Body of pancreas (tissue), 4 donors: Measurements from ENCODE around the gene BMAL1.

Source experiments
- CTCF ChIP-seq, 7 experiments: fragments of 450-650 bp in 4 of 7; fragments of 200-600 bp in 3 of 7; sonication (generic) in 3 of 7; IDR thresholded peaks; one replicate each; pipeline ENCODE4 v1.5.1; 2016 to 2019; ENCODE audit warnings: antibody characterized with exemption in 7 of 7
- POLR2A ChIP-seq, 3 donors: fragments of 450-650 bp; IDR thresholded peaks; one replicate each; pipeline ENCODE4 v1.6.1; 2016; ENCODE audit warnings: antibody characterized with exemption in 3 of 3, mild to moderate bottlenecking in 2 of 3

DNA sequence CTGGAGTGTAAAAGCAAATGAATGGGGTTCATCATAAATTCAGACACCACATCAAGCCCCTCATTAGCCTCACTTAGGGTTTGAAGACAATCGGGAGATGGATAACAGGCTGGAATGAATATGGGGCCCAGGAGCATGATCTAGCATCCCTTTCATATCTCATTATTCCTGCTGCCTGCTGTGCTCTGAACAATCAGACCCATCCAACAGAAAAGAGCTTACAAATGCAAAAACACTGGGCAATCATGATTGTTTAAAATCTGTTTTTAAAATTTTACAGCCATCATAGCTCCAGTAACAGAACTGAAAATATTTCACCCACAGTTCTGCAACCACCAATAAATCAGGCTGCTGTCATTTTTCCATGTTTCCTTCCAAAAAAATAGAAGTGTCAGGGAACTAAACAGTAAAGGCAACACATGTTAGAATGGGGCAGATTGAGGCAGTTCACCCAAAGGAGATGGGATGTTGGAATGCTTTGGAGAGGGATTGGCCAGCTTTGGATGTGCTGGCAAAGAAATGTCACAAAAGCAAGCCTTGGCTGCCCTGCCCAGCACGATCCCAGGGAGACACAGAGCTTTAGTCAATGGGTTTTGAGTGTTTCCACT is 47.8 kb upstream of the BMAL1 start:
- no peak for TF ChIP-seq CTCF (IDR thresholded peaks at IDR 0.05)
- TF ChIP-seq POLR2A (IDR thresholded peaks at IDR 0.05), result no peak
